Measurements from ENCODE around the gene CXCL11.

GRCh38 chr4:76035799-76036380 lies at the start of gene CXCL11:
- no peak for TF ChIP-seq CTCF (IDR thresholded peaks at IDR 0.05 in 8 of 11, conservative IDR thresholded peaks at IDR 0.05 in 3 of 11)
- no peak for TF ChIP-seq POLR2AphosphoS5 (IDR thresholded peaks at IDR 0.05)
- TF ChIP-seq POLR2A (IDR thresholded peaks at IDR 0.05), result no peak

Measured in spleen (tissue), 7 donors.